Stimulated activated CD8-positive, alpha-beta memory T cell treated with anti-CD3 and anti-CD28 coated beads, Interleukin-4, amount 100 ng/mL, for 1 hour (primary cell): Measurements from ENCODE around the gene IFNAR2.
"Not testable (repeated sequence)": the region's sequence is repeated elsewhere in the genome, so short reads cannot be mapped to it uniquely, and the experiment has no call there.

Experiments used
- DNase-seq, 2 donors: peaks; one replicate each; pipeline ENCODE4 v3.0.0-alpha.2; 2020; ENCODE audit warnings: low read depth in 2 of 2, low spot score in 1 of 2

The IFNAR2 gene

DNA sequence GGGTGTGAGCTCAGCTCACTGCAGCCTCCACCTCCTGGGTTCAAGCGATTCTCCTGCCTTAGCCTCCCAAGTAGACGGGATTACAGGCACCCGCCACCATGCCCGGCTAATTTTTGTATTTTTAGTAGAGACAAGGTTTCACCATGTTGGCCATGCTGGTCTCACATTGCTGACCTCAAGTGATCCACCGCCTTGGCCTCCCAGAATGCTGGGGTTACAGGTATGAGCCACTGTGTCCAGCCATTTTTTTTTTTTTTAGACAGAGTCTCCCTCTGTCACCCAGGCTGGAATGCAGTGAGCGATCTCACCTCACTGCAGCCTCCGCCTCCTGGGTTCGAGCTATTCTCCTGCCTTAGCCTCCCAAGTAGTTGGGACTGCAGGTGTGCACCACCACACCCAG, 13.1 kb downstream of the IFNAR2 start:
- DNase-seq: not testable (repeated sequence)

DNA sequence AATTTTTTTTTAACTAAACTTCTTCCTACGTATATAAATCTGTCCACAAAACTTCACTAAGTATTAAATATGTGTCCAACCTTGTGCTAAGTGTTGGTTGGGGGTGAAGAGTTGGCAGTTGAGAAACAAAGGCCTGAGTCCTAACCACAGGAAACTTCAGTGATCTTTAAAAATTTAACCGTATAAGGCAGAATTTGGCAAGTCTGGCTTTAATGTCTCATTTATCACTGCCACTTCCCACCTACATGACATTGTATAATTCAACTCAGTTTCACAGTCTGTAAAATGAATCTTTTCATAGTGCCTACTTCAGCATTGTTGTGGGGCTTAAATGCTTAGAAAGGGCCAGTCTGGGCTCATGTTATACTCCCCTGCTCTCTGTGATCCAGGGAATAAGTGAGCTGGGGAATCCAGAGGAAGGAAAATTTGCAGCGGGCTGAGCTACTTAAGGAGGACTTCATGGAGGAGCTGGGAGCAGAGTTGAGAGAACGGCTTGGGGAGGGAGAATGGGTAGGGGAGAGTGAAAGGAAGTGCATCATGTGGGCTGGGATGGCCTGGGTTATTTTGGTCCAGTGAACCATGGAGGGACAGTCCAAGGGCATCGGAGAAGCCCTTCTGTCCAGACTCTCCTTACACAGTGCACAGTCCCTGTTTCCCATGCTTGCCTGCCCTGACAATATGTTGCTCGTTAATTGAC, 14.5 kb downstream of the IFNAR2 start:
- no peak for DNase-seq

DNA sequence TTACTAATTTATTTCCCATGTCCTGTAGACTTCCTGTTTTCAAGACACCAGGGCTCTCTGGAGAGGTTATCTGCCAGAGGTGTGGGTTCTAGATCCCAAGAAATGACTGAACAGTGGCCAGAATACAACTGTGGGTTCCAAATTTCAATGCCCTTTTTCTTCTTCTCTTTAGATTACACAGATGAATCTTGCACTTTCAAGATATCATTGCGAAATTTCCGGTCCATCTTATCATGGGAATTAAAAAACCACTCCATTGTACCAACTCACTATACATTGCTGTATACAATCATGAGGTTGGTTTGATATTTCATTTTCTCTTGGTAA, 15.0 kb downstream of the IFNAR2 start:
- DNase-seq: no peak

DNA sequence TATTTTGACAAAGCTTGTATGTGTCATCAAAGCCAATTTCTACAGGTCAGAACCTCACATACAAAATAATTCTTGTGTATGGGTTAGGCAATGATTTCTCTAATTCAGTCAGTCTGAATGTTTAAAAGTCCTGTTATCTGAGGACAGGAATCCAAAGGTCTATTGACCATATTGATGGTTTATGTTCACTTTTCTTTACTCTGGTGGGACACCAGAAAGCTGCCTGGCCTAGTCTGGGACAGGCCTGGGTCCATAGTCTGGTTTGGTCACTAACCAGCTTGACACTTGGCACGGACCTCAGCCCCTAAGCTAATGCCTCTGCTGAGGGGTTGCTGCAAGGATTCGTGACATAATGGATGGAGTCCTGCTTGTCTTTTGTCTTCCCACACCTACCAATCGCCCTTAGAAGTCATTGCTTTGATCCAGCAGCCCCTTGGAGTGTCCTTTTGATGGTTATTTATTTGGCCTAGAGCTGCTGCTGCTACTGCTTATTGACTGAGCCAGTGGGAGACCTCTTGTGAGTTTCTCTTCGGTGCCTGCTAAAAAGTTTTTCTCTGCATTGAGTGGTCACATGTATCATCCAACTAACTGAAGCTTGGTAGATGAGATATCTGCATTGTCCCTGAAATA, 15.7 kb downstream of the IFNAR2 start:
- no peak for DNase-seq

DNA sequence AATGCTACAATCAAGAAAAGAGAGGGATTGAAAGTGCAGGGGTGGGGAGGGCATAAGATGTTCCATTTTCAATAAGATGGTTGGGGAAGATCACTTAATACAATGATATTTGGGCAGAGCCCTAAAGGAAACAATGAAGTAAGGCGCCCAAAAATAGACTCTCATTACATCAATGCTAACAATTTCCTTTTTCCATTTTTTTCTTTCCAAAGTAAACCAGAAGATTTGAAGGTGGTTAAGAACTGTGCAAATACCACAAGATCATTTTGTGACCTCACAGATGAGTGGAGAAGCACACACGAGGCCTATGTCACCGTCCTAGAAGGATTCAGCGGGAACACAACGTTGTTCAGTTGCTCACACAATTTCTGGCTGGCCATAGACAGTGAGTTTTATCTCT, 16.8 kb downstream of the IFNAR2 start:
- DNase-seq: no peak

DNA sequence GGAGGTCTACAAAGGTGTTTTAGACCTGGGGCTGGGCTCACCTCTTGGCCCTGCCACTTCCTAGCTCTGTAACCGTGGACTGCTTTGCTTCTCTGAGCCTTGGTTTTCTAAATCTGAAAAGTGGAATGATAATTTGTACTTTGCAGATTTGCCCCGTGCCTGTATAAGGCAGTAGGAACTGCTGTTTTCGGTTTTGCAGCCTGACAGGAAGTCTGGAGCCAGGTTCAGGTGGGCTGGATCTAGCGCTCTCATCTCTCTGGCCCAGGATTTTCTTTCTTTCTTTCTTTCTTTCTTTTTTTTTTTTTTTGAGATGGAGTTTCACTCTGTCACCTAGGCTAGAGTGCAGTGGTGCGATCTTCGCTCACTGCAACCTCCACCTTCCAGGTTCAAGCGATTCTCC, 17.2 kb downstream of the IFNAR2 start:
- DNase-seq: no peak

DNA sequence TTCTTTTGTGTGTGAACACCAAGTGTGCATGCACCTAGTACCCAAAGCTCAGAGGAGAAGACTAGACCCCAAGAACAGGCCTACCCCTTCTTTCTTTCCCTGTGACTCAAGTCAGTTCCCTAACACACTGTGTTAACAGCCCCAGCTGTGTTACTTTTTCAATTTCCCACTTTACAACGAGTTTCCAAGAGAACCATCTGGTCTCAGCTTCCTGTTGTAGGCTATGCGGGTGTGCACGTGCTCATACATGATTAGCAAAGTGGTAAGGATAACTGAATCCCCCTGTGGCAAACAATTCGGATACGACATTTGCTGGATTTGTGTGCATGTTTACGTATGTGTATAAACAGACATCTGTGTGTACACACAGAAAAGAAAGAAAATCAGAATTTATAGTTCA, 17.9 kb downstream of the IFNAR2 start:
- no peak for DNase-seq

DNA sequence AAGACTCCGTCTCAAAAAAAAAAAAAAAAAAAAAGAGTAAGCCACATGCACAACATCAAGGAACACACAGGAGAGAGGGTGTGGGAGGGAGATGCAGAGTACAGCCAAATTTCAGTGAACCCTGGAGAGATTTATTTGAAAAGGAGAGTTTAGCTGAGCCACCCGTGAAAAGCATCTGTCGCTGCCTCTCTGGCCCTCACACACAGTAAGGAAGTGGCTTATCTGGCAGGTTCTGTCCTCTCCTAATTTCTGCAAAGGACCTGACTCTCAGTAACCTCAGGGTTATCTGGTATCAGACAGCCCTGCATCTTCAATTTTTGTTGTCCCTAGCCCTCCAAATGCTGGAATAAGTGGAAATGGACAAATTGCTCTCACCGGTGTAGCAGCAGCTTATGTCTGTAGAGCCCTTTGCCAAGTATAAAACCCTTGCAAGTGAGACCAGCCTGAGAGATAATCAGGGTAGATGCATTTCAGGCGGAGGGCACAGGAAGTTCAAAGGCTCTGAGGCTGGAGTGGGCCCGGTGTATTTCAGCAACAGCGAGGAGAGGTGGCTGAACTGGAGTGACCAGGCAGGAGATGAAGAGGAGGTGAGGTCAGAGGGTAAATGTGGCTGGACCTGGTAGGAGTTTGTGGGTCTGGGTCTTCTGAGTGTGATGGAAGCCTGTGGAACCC, 19.7 kb downstream of the IFNAR2 start:
- no peak for DNase-seq

DNA sequence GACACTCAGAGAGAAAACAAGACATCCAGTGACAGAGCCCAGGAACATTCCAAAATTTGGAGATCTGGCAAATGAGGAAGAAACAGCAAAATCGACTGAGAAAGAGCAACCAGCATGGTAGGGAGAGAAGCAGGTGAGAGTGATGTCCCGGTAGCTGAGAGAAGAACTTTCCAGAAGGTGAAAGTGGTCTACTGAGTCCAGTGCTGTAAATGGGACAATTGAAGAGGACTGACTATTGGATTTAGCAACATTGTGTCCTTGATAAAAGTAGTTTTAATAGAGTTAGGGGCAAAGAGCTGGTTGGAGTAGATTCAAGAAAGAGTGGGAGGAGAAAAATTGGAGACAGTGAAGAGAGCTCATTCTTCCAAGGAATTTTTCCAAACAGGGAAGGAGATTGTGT, 21.4 kb downstream of the IFNAR2 start:
- DNase-seq: no peak

DNA sequence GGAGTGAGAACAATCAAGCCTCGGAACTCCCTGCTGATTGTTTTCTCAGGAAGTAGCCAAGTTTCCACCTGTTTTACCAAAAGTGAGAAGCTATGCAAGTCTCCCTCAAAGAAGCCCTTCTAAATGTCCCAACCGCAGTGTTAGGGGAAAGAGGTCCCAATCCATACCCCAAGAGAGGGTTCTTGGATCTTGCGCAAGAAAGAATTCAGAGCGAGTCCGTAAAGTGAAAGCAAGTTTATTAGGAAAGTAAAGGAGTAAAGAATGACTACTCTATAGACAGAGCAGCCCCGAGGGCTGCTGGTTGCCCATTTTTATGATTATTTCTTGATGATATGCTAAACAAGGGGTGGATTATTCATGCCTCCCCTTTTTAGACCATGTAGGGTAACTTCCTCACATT, 23.6 kb downstream of the IFNAR2 start:
- not testable (repeated sequence) for DNase-seq

DNA sequence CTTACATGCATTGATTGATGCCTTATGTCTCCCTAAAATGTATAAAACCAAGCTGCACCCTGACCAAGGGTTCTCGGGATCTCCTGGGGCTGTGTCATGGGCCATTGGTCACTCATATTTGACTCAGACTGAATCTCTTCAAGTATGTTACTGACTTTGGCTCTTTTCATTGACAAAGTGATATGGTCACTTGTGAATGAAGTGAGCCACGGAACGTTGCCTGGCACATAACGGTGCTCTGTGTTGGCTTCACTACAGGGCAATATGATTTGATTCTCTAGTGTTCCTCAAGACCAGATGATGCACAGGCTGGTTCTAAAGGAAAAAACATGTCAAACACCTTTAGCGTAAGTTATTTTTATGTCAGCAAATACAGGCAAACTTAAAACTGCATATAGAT, 25.0 kb downstream of the IFNAR2 start:
- no peak for DNase-seq

DNA sequence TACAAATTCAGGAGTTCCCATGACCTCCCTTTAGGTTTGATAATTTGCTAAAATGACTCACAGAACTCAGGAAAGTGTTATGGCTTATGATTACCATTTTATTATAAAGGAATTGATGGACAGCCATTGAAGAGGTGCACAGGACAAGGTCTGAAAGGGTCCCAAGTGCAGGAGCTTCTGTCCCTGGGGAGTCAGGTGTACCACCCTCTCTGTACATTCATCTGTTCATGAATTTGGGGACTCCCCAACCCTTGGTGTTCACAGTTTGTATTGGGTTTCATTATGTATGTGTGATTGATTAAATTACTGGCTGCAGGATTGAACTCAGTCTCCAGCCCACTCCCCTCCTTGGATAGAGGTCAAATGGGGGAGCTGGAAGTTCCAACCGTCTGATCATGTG, 25.7 kb downstream of the IFNAR2 start:
- DNase-seq: no peak

DNA sequence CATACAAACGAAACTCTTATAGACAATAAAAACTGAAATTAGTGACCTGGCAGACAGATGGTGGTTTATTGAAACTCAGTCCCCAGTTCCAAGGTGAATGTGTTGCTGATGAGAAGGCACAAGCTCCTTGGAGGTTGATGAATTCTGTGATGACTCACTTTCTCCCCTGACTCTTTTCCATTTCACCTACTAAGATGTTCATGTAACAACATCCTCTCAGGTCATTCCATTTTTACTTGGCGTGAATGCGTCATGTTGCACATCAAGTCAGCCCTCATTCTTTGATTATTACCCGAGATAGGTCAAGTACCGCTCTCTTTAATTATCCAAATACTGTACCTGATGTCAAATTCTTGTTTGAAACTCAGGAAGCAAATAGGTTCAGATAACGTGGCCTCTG, 26.3 kb downstream of the IFNAR2 start:
- no peak for DNase-seq

DNA sequence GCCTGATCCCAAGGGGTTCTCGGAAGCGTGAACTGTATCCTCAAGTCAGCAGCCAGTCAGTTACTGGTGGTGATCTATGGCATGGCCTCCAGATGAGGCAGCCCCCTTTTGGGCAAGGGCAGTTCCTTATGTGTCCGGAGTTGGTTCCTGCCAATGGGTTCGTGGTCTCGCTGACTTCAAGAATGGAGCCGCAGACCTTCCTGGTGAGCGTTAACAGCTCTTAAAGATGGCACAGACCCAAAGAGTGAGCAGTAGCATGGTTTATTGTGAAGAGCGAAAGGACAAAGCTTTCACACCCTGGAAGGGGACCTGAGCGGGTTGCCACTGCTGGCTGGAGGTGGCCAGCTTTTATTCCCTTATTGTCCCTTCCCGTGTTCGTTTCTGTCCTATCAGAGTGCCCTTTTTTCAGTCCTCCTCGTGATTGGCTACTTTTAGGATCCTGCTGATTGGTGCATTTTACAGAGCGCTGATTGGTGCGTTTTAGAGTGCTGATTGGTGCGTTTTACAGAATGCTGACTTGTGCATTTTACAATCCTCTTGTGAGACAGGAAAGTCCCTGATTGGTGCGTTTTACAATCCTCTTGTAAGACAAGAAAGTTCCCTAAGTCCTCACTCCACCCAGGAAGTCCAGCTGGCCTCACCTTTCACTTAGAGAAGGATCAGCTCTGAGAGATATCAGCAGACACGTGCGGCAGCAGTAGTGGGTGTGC, 27.5 kb downstream of the IFNAR2 start:
- no peak for DNase-seq

DNA sequence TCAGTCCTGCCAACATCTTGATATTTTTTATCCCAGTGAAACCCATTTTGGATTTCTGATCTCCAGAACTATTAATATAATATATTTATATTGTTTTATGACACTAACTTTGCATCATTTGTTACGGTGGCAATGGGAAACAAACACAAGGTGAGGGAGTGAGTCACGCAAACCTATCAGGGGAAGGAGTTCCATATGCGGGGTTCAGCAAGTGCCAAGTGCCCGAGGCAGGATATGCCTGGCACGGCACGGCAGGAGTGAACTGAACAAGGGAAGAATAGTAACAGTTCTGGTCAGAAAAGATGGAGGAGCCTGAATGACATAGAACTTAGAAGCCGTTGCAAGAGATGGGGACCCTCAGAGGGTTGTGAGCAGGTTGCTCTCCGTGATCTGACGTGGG, 28.7 kb downstream of the IFNAR2 start:
- DNase-seq: no peak

DNA sequence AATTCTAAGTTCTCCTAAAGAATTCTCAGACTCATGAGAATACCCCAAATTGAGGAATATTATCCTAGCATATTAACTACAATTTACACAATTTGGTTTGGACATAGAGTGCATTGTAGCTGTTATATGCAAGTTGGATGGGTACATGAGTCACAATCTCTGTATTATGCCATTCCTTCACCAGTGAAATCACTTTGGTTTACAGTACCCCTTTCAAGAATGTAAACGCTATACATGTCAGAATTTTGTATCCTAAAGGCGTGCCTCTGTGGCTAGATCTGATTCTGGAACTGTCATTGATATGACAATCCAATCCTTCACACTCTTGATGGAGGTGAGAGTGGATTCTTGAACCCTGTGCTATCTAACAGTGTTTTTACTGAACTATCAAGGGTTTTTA, 29.7 kb downstream of the IFNAR2 start:
- no peak for DNase-seq

DNA sequence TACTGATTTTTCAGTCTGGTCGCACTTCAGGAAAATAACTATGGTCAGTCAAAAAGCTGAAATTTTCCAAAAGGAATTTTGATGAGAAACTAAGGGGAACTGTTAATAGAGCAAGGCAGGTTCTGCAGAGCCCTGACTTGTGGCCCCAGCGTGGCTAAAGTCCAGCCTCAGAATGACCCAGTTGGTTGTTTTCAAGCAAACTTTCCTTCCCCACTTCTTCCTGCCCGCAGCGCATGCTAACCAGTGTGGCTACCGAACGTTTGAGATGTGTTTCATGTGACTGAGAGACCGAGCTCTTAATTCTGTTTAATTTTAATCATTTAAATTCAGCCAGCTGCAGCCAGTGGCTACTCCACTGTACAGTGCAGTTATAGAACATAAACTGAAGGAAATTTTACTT, 30.3 kb downstream of the IFNAR2 start:
- DNase-seq: no peak

DNA sequence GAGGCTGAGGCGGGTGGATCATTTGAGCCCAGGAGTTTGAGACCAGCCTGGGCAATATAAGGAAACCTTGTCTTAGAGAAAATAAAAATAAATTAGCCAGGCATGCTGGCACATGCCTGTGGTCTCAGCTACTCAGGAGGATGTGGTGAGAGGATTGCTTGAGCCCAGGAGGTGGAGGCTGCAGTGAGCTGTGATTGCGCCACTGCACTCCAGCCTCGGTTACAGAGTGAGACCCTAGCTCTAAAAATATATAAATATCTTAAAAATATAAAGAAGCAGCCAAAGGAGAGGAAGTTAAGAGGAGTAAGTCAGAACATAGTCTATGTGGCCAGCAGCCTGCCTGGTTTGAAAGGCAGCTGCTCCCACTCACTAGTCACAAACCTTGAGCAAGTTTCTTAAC, 31.9 kb downstream of the IFNAR2 start:
- no peak for DNase-seq

DNA sequence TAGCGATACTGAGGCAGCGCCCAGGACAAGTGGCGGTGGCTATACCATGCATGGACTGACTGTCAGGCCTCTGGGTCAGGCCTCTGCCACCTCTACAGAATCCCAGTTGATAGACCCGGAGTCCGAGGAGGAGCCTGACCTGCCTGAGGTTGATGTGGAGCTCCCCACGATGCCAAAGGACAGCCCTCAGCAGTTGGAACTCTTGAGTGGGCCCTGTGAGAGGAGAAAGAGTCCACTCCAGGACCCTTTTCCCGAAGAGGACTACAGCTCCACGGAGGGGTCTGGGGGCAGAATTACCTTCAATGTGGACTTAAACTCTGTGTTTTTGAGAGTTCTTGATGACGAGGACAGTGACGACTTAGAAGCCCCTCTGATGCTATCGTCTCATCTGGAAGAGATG, 33.2 kb downstream of the IFNAR2 start:
- no peak for DNase-seq

DNA sequence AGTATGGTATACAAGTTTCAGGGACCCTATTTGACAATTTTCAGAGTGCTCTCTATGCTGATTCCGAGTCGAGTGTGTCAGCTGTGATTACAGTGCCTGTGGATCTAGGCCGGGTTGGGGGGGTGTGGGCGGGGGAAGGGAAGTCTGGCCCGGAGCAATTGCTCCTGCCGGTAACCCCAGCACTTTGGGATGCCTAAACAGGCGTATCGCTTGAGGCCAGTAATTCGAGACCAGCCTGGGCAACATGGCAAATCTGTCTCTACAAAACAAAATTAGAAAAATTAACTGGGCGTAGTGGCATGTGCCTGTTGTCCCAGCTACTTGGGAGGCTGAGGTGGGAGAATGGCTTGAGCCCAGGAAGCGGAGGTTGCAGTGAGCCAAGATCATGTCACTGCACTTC, 34.8 kb downstream of the IFNAR2 start:
- DNase-seq: no peak

DNA sequence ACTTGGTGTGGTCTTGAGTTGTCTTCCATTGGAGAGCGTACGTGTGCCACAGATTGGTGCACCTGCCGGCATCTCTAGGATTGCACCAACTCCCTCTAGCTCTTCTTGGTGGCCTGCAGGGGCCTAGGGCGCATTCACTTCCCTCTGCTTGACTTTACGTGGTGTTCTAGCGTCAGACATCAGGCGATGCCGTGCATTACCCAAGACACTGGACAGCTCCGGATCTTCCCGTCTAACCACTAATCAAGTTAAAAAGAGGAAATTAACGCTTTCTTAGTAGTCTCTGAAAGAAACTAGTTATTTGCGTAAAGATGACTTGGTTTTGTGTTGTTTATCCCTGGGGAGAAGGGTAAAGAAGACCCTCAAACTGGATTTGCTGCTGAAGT, 35.9 kb downstream of the IFNAR2 start:
- DNase-seq: no peak

DNA sequence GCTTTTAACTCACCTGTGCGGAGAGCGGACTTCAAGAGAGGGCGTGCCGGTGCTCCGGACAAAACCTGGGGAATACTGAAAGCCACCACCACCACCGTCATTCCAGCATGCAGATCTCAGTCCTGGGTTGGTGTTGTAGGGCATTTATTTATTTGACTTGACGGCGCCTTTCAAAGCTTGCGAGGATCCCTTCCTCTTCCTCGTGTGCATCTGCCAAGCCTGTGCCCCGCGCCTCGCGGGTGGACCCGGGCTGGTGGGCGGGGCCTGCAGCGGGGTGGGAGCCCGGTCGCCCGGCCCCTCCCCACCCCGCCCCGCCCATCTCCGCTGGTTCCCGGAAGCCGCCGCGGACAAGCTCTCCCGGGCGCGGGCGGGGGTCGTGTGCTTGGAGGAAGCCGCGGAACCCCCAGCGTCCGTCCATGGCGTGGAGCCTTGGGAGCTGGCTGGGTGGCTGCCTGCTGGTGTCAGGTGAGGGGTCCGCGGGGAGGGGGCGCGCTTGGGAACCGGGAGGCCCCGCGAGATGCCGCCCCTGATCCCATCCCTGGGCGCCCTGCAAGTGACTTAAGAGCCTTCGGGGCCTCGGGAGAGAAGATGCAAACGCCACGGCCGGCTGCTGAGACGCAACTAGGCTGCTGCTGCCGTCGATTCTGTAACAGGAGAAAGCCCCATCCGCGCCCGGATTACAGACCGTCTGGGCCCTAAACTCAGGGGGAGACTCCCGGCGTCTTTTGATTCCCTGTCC, 36.5 kb downstream of the IFNAR2 start, which contains the start of gene IL10RB:
TSS of gene IL10RB (plus strand) at position 318 of the 739 bp plus-strand sequence. CDS start at position 417, 99 bp downstream.
- DNase-seq: peak; percentile 45 to 46
